ENCODE data around the gene DRC1.

Gene DRC1

GRCh38 chr2:26453421-26454329 lies 52.0 kb downstream of the DRC1 start:
- Histone ChIP-seq H4K20me1 (ENCODE audit: insufficient read depth, low read length) (no peaks in the 10 kb centered on the region), H3K4me2 (ENCODE audit: low read depth, low read length) (no peak overlapping the region), H3K4me1 (ENCODE audit: low read length) (no peaks in the 10 kb centered on the region), H3K9me3 (replicated peaks; ENCODE audit: insufficient read depth, low read length) (no peaks in the 10 kb centered on the region), H3K36me3 (replicated peaks; ENCODE audit: insufficient read depth, low read length) (no peaks in the 10 kb centered on the region), H3K27ac (ENCODE audit: low read length) (no peak overlapping the region), H3K9me2 (replicated peaks; ENCODE audit: insufficient read depth, low read length) (no peaks in the 10 kb centered on the region), H3K79me2 (ENCODE audit: low read length) (no peaks in the 10 kb centered on the region), H2AFZ (ENCODE audit: low read length) (no peak overlapping the region), H3K9ac (ENCODE audit: low read length) (no peak overlapping the region), H3K4me3 (ENCODE audit: low read length) (no peak overlapping the region), H3F3A (ENCODE audit: insufficient read depth, low read length) (no peaks in the 10 kb centered on the region), H3K27me3 (replicated peaks; ENCODE audit: insufficient read depth, low read length) (no peaks in the 10 kb centered on the region)
- DNase-seq, result no peak
- TF ChIP-seq CTCF (IDR thresholded peaks at IDR 0.05; ENCODE audit: low read length), result no peak
- no peak for TF ChIP-seq EZH2phosphoT487 (IDR thresholded peaks at IDR 0.05; ENCODE audit: low read length)
- no peak for TF ChIP-seq EZH2 (optimal IDR thresholded peaks at IDR 0.05; ENCODE audit: low read depth, low read length)

DNA sequence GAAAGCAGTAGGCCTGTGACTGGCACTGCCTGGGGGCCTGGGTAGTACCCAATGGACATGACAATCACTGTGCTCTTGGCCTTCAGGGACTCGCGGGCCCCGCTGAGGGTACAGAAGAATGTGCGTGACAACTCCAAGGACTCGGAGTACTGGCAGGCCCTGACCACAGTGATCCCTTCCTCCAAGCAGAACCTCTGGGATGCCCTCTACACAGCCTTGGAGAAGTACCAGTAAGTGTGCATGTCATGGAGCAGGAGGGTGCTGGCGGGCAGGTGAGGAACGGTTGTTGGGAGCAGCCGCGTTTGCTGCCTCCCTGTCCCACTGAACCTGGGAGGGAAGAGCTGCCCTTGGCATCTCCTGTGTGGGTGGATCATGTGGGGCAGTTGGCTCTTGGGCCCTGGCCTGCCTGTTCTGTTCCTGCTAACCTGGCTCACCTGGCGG lies 52.9 kb downstream of the DRC1 start:
- no peaks in the 10 kb centered on the region for H3K36me3 ChIP-seq (replicated peaks; ENCODE audit: insufficient read depth, low read length)
- H3K9me2 ChIP-seq (replicated peaks; ENCODE audit: insufficient read depth, low read length), result no peaks in the 10 kb centered on the region
- H3K79me2 ChIP-seq (ENCODE audit: low read length), result no peaks in the 10 kb centered on the region
- no peak overlapping the region for H3K4me2 ChIP-seq (ENCODE audit: low read depth, low read length)
- H4K20me1 ChIP-seq (ENCODE audit: insufficient read depth, low read length), result no peaks in the 10 kb centered on the region
- H3K9ac ChIP-seq (ENCODE audit: low read length), result no peak overlapping the region
- H3F3A ChIP-seq (ENCODE audit: insufficient read depth, low read length), result no peaks in the 10 kb centered on the region
- DNase-seq, result no peak
- H3K27ac ChIP-seq (ENCODE audit: low read length), result no peak overlapping the region
- no peaks in the 10 kb centered on the region for H3K4me1 ChIP-seq (ENCODE audit: low read length)
- no peaks in the 10 kb centered on the region for H3K9me3 ChIP-seq (replicated peaks; ENCODE audit: insufficient read depth, low read length)
- no peak overlapping the region for H3K4me3 ChIP-seq (ENCODE audit: low read length)
- H2AFZ ChIP-seq (ENCODE audit: low read length), result no peak overlapping the region
- no peaks in the 10 kb centered on the region for H3K27me3 ChIP-seq (replicated peaks; ENCODE audit: insufficient read depth, low read length)
- TF ChIP-seq EZH2phosphoT487 (IDR thresholded peaks at IDR 0.05; ENCODE audit: low read length), result no peak

- no peak for DNase-seq
- Histone ChIP-seq H3K36me3 (replicated peaks; ENCODE audit: insufficient read depth, low read length) (no peaks in the 10 kb centered on the region), H4K20me1 (ENCODE audit: insufficient read depth, low read length) (no peaks in the 10 kb centered on the region), H3K27me3 (replicated peaks; ENCODE audit: insufficient read depth, low read length) (peaks cover 5% of the 10 kb centered on the region; the same call in 1 of the 2 replicates), H3F3A (ENCODE audit: insufficient read depth, low read length) (no peaks in the 10 kb centered on the region), H3K79me2 (ENCODE audit: low read length) (no peaks in the 10 kb centered on the region), H3K9ac (ENCODE audit: low read length) (no peak overlapping the region), H3K9me2 (replicated peaks; ENCODE audit: insufficient read depth, low read length) (no peaks in the 10 kb centered on the region), H3K9me3 (replicated peaks; ENCODE audit: insufficient read depth, low read length) (no peaks in the 10 kb centered on the region), H3K4me3 (ENCODE audit: low read length) (no peak overlapping the region), H3K27ac (ENCODE audit: low read length) (no peak overlapping the region), H3K4me2 (ENCODE audit: low read depth, low read length) (no peak overlapping the region), H2AFZ (ENCODE audit: low read length) (no peak overlapping the region), H3K4me1 (ENCODE audit: low read length) (no peaks in the 10 kb centered on the region)
- TF ChIP-seq CTCF (IDR thresholded peaks at IDR 0.05; ENCODE audit: low read length), result no peak
- TF ChIP-seq EZH2phosphoT487 (IDR thresholded peaks at IDR 0.05; ENCODE audit: low read length), result no peak
- no peak for TF ChIP-seq EZH2 (optimal IDR thresholded peaks at IDR 0.05; ENCODE audit: low read depth, low read length)
Observed at GRCh38 chr2:26455037-26455669, 53.4 kb downstream of the DRC1 start.
